HUES64 (cell line): ENCODE data around the gene BHLHA15.

Source experiments
- H3K27ac ChIP-seq: 2 replicates; pipeline ENCODE4 v1.7.0; 2013; ENCODE audit warnings: low read depth, low read length, inconsistent platforms
- H3K27me3 ChIP-seq: 2 replicates; pipeline ENCODE4 v1.6.1; 2013; ENCODE audit warnings: mild to moderate bottlenecking, low read length; ENCODE audit not compliant: insufficient read depth
- H3K36me3 ChIP-seq: 2 replicates; pipeline ENCODE4 v1.6.1; 2013; ENCODE audit warnings: mild to moderate bottlenecking, low read length; ENCODE audit not compliant: insufficient read depth
- H3K4me1 ChIP-seq: 2 replicates; pipeline ENCODE4 v1.6.1; 2013; ENCODE audit warnings: mild to moderate bottlenecking, low read length, moderate library complexity; ENCODE audit not compliant: insufficient read depth
- H3K4me3 ChIP-seq: 2 replicates; pipeline ENCODE4 v1.5.1; 2013; ENCODE audit warnings: mild to moderate bottlenecking, low read length, moderate library complexity
- H3K9ac ChIP-seq: 2 replicates; pipeline ENCODE4 v1.6.1; 2013; ENCODE audit warnings: mild to moderate bottlenecking, low read depth, low read length
- H3K9me3 ChIP-seq: 2 replicates; pipeline ENCODE4 v1.6.1; 2013; ENCODE audit warnings: low read depth, low read length; ENCODE audit not compliant: insufficient read depth
- WGBS: fragments of 150-250, 120-280 bp; methylation state at CpG from one replicate; pipeline ENCODE4 v1.1.7; 2013; ENCODE audit warnings: missing lambda C conversion rate; 5-methylcytosine and 5-hydroxymethylcytosine counted together

Gene BHLHA15

GRCh38 chr7:98203261-98203963 lies 7.8 kb upstream of the BHLHA15 start:
- WGBS: 97% methylated on average over 27 of the region's 28 CpGs

GRCh38 chr7:98203964-98204605 lies 7.2 kb upstream of the BHLHA15 start:
- no peaks in the 10 kb centered on the region for H3K9me3 ChIP-seq
- H3K4me1 ChIP-seq: no peaks in the 10 kb centered on the region
- H3K36me3 ChIP-seq: peaks cover 25% of the 10 kb centered on the region
- no peaks in the 10 kb centered on the region for H3K27me3 ChIP-seq
- H3K4me3 ChIP-seq: no peak overlapping the region
- H3K27ac ChIP-seq: no peak overlapping the region
- WGBS: 97% methylated on average over 18 of the region's 18 CpGs
- no peak overlapping the region for H3K9ac ChIP-seq

More at GRCh38 chr7:98203261-98203963, 7.8 kb upstream of the BHLHA15 start:
- no peaks in the 10 kb centered on the region for H3K27me3 ChIP-seq
- H3K4me3 ChIP-seq: no peak overlapping the region
- no peak overlapping the region for H3K27ac ChIP-seq
- no peaks in the 10 kb centered on the region for H3K9me3 ChIP-seq
- no peaks in the 10 kb centered on the region for H3K4me1 ChIP-seq
- H3K36me3 ChIP-seq: peaks cover 25% of the 10 kb centered on the region
- H3K9ac ChIP-seq: no peak overlapping the region

- WGBS: 93% methylated on average over 11 of the region's 11 CpGs
- Histone ChIP-seq H3K27ac (no peak overlapping the region), H3K36me3 (peaks cover 25% of the 10 kb centered on the region)
Measured at GRCh38 chr7:98204670-98205069, 6.6 kb upstream of the BHLHA15 start.

GRCh38 chr7:98205162-98205845 lies 5.9 kb upstream of the BHLHA15 start:
- H3K9me3 ChIP-seq: no peaks in the 10 kb centered on the region
- WGBS: 95% methylated on average over 47 of the region's 47 CpGs
- H3K36me3 ChIP-seq: peaks cover 25% of the 10 kb centered on the region
- no peaks in the 10 kb centered on the region for H3K27me3 ChIP-seq
- H3K9ac ChIP-seq: no peak overlapping the region
- H3K4me1 ChIP-seq: no peaks in the 10 kb centered on the region
- H3K4me3 ChIP-seq: no peak overlapping the region
- H3K27ac ChIP-seq: no peak overlapping the region

More at GRCh38 chr7:98204670-98205069, 6.6 kb upstream of the BHLHA15 start:
- H3K9me3 ChIP-seq: no peaks in the 10 kb centered on the region
- H3K27me3 ChIP-seq: no peaks in the 10 kb centered on the region
- no peak overlapping the region for H3K9ac ChIP-seq
- no peaks in the 10 kb centered on the region for H3K4me1 ChIP-seq
- H3K4me3 ChIP-seq: no peak overlapping the region

GRCh38 chr7:98206451-98207330 lies 4.5 kb upstream of the BHLHA15 start:
- H3K4me3 ChIP-seq: no peak overlapping the region
- H3K27ac ChIP-seq: no peak overlapping the region
- H3K4me1 ChIP-seq: no peaks in the 10 kb centered on the region
- WGBS: 96% methylated on average over 47 of the region's 47 CpGs
- H3K36me3 ChIP-seq: peaks cover 25% of the 10 kb centered on the region
- H3K27me3 ChIP-seq: no peaks in the 10 kb centered on the region
- no peaks in the 10 kb centered on the region for H3K9me3 ChIP-seq
- H3K9ac ChIP-seq: no peak overlapping the region

- H3K4me1 ChIP-seq: no peaks in the 10 kb centered on the region
- no peak overlapping the region for H3K27ac ChIP-seq
- no peak overlapping the region for H3K4me3 ChIP-seq
- H3K9ac ChIP-seq: no peak overlapping the region
- 95% methylated on average over 17 of the region's 17 CpGs for WGBS
- no peaks in the 10 kb centered on the region for H3K27me3 ChIP-seq
- no peaks in the 10 kb centered on the region for H3K9me3 ChIP-seq
- peaks cover 21% of the 10 kb centered on the region for H3K36me3 ChIP-seq
Measured at GRCh38 chr7:98209166-98209920, 1.9 kb upstream of the BHLHA15 start.

- peaks cover 18% of the 10 kb centered on the region for H3K36me3 ChIP-seq
- WGBS: 5% methylated on average over 34 of the region's 49 CpGs
- no peaks in the 10 kb centered on the region for H3K27me3 ChIP-seq
- no peak overlapping the region for H3K9ac ChIP-seq
- no peaks in the 10 kb centered on the region for H3K4me1 ChIP-seq
- no peak overlapping the region for H3K27ac ChIP-seq
- peak overlapping the region; percentile 44 for H3K4me3 ChIP-seq
- H3K9me3 ChIP-seq: no peaks in the 10 kb centered on the region
Measured at GRCh38 chr7:98210513-98211220, 572 bp upstream of the BHLHA15 start.

- H3K4me1 ChIP-seq: no peaks in the 10 kb centered on the region
- no peaks in the 10 kb centered on the region for H3K27me3 ChIP-seq
- H3K27ac ChIP-seq: no peak overlapping the region
- peaks cover 7% of the 10 kb centered on the region for H3K36me3 ChIP-seq
- no peak overlapping the region for H3K9ac ChIP-seq
- peak overlapping the region; percentile 29 for H3K4me3 ChIP-seq
- no peaks in the 10 kb centered on the region for H3K9me3 ChIP-seq
- 81% methylated on average over 49 of the region's 49 CpGs for WGBS
Measured at GRCh38 chr7:98211676-98212531, 665 bp downstream of the BHLHA15 start.

GRCh38 chr7:98212532-98213041 lies 1.3 kb downstream of the BHLHA15 start:
- Histone ChIP-seq H3K4me1 (no peaks in the 10 kb centered on the region), H3K4me3 (no peak overlapping the region), H3K36me3 (peaks cover under 1% of the 10 kb centered on the region), H3K27ac (no peak overlapping the region), H3K9me3 (no peaks in the 10 kb centered on the region), H3K9ac (no peak overlapping the region), H3K27me3 (no peaks in the 10 kb centered on the region)
- WGBS: 93% methylated on average over 30 of the region's 30 CpGs
